SK-N-SH treated with all-trans-retinoic acid at 6 μM for 48 hours (cell line): ENCODE measurements around the gene RNU1-1.
"Not testable (repeated sequence)": the region's sequence is repeated elsewhere in the genome, so short reads cannot be mapped to it uniquely, and the experiment has no call there.

Experiments used
- CREB5 ChIP-seq: fragments of 250-450 bp; sonication (Bioruptor Pico); IDR thresholded peaks from 2 replicates; pipeline ENCODE4 v1.5.1; 2020; ENCODE audit warnings: low read depth, mild to moderate bottlenecking, moderate library complexity
- CSRNP3 ChIP-seq: fragments of 250-450 bp; sonication (Bioruptor Pico); IDR thresholded peaks from 2 replicates; pipeline ENCODE4 v1.5.1; 2021; ENCODE audit warnings: mild to moderate bottlenecking, moderate library complexity
- PATZ1 ChIP-seq: fragments of 250-450 bp; sonication (Bioruptor Pico); IDR thresholded peaks from 2 replicates; pipeline ENCODE4 v1.8.0; 2020; ENCODE audit warnings: mild to moderate bottlenecking, moderate library complexity, borderline replicate concordance
- TCF4 ChIP-seq: fragments of 250-450 bp; sonication (Bioruptor Pico); IDR thresholded peaks from 2 replicates; pipeline ENCODE4 v1.8.0; 2021; ENCODE audit warnings: mild to moderate bottlenecking, moderate library complexity, borderline replicate concordance
- TOX ChIP-seq: fragments of 250-450 bp; sonication (Bioruptor Pico); IDR thresholded peaks from 2 replicates; pipeline ENCODE4 v1.8.0; 2021; ENCODE audit warnings: mild to moderate bottlenecking, moderate library complexity, borderline replicate concordance
- TSHZ2 ChIP-seq: fragments of 250-450 bp; sonication (Bioruptor Pico); IDR thresholded peaks from 2 replicates; pipeline ENCODE4 v1.5.0; 2020; ENCODE audit warnings: mild to moderate bottlenecking, moderate library complexity
- ZNF70 ChIP-seq: fragments of 450-650 bp; formaldehyde crosslinking; IDR thresholded peaks from 2 replicates; pipeline ENCODE4 v1.5.0; 2020; ENCODE audit warnings: mild to moderate bottlenecking, moderate library complexity
- TF ChIP-seq, protein P1 (sequence below): fragments of 250-450 bp; sonication (Bioruptor Pico); IDR thresholded peaks from 2 replicates; pipeline ENCODE4 v1.8.0; 2021; ENCODE audit warnings: low read depth, mild to moderate bottlenecking, moderate library complexity, borderline replicate concordance

DNA sequence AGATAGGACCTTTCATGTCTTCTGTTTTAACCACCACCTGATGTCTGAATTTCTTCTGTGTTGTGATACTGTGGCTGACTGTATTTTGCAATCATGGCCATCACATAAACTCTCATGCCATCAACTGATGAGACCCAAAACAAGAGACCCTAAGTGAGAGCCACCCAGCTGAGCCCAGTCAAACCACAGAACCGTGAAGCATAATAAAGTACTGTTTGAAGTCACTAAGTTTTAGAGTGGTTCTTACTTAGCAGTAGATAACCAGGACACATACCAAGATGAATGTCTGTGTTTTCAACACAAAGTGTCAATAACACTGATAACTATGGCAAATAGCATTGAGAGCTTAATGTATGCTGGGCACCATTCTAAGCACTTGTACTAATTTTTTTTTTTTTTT, 35.5 kb upstream of the RNU1-1 start:
- not testable (repeated sequence) for TF ChIP-seq ZNF70, CSRNP3, TCF4, TSHZ2, CREB5, PATZ1, TOX (CRISPR knock-in tag)
- TF ChIP-seq, protein P1, sequence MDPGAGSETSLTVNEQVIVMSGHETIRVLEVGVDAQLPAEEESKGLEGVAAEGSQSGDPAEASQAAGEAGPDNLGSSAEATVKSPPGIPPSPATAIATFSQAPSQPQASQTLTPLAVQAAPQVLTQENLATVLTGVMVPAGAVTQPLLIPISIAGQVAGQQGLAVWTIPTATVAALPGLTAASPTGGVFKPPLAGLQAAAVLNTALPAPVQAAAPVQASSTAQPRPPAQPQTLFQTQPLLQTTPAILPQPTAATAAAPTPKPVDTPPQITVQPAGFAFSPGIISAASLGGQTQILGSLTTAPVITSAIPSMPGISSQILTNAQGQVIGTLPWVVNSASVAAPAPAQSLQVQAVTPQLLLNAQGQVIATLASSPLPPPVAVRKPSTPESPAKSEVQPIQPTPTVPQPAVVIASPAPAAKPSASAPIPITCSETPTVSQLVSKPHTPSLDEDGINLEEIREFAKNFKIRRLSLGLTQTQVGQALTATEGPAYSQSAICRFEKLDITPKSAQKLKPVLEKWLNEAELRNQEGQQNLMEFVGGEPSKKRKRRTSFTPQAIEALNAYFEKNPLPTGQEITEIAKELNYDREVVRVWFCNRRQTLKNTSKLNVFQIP (CRISPR knock-in tag), result not testable (repeated sequence)
